Limb (tissue), 2 donors: ENCODE measurements around the gene HS6ST2.
"Not testable (repeated sequence)": the region's sequence is repeated elsewhere in the genome, so short reads cannot be mapped to it uniquely, and the experiment has no call there.

ENCODE experiments used
- DNase-seq, 2 donors: peaks; one replicate each; pipeline ENCODE4 v3.0.0-alpha.2; 2016; ENCODE audit errors: extremely low spot score in 2 of 2

HS6ST2 gene

DNA sequence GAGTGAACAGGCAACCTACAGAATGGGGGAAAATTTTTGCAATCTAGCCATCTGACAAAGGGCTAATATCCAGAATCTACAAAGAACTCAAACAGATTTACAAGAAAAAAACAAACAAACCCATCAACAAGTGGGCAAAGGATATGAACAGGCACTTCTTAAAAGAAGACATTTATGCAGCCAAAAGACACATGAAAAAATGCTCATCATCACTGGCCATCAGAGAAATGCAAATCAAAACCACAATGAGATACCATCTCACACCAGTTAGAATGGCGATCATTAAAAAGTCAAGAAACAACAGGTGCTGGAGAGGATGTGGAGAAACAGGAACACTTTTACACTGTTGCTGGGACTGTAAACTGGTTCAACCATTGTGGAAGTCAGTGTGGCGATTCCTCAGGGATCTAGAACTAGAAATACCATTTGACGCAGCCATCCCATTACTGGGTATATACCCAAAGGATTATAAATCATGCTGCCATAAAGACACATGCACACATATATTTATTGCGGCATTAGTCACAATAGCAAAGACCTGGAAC, 13.3 kb downstream of the HS6ST2 start:
- not testable (repeated sequence) for DNase-seq

GRCh38 chrX:132940727-132941327, 17.6 kb downstream of the HS6ST2 start:
- DNase-seq = no peak

DNA sequence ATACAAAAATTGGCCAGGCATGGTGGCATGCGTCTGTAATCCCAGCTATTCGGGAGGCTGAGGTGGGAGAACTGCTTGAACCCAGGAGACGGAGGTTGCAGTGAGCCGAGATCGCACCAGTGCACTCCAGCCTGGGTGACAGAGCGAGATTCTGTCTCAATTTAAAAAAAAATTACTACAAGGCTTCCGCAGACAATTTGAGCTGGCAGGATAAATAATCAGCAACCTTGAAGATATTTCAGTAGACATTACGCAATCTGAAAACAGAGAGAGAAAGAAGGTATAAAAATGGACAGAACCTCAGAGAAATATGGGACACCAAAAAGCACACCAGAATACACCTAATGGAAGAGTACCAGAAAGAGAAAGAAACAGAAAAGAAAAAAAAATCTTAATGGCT, 25.3 kb downstream of the HS6ST2 start:
- no peak for DNase-seq

GRCh38 chrX:132924426-132924825, 34.0 kb downstream of the HS6ST2 start:
- no peak for DNase-seq

- no peak for DNase-seq
These were observed 39.9 kb downstream of the HS6ST2 start for GRCh38 chrX:132918523-132918922.

GRCh38 chrX:132916349-132916748, 42.1 kb downstream of the HS6ST2 start:
- no peak for DNase-seq

- DNase-seq = peak in 1 of 2 donors; percentile 5
These were observed 48.8 kb downstream of the HS6ST2 start for GRCh38 chrX:132909643-132910042.

DNA sequence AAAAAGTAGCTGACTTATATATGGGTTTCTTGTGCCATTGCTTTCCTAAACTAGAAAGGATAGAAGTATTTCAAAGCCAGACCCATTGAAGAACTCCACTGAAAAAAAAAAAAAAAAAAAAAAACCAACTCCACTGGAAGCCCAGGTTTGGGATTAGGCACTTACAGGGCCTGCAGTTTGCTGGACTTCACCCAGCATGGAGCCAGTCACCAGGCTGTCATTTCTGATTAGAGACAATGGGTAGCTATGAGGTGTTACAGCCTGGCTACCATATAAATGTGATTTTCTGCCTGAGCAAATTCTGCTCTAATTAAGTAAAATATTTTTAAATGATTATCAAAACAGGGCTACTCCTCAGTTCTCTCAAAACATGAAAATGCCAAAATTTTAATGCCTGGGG, 49.5 kb downstream of the HS6ST2 start:
- no peak for DNase-seq

DNA sequence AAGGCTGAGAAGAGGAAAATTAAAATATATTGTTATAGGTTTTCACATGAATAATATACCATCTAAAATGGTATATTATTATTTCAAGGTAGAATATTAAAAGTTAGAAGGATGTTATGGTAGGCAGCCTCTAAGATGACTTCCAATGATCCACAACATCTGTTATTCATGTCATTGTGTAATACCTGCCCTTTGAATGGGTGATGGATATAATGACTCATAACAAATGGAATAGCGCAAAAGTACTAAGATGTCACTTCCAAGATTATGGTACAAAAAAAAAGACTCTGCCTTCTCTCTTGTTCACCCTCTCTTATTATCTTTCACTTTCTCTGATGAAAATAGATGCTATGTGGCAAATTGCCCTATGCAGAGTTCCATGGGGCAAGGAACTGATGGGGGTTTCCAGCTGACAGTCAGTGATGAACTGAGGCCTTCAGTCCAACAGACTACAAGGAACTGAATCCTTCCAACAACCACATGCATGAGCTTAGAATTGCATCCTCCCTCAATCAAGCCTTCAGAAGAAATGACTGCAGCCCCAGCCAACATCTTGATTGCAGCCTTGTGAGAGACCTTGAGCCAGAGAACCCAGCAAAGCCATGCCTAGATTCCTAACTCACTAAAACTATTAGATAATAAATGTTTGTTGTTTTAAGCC, 57.7 kb downstream of the HS6ST2 start:
- DNase-seq = no peak

DNA sequence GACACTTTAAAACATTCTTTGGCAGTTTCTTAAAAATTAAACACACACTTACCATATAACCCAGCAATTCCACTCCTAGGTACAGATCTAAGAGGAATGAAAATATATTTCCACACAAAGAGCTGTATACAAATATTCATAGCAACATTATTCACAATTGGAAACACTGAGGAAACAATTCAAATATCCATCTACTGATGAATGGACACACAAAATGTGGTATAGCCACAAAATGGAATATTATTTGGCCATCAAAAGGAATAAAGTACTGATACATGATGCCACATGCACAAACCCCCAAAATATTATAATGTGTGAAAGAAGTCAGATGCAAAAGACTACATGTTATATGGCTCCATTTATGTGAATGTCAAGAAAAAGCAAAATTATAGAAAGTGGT, 70.9 kb downstream of the HS6ST2 start:
- DNase-seq = no peak

DNA sequence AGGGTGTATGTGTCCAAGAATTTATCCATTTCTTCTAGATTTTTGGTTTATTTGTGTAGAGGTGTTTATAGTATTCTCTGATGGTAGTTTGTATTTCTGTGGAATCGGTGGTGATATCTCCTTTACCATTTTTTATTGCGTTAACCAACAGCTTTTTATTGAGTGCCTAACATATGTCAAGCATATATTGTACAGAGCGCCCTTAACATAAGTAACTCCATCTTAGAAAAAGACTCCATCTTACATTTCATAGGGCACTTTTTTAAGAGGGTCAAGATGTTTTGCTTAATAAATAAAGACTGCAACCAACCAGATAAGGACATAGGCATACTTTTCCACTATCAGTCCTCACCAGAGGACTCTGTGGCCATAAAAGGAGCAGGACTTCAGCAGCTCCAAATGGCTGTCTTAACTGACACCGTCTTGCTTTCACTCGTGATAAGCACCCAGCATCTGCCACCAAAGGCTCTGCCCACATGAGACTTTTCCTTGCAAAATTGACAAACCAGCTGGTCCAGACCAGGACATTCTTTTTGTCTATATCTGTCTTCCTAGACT, 75.0 kb downstream of the HS6ST2 start:
- DNase-seq = no peak

DNA sequence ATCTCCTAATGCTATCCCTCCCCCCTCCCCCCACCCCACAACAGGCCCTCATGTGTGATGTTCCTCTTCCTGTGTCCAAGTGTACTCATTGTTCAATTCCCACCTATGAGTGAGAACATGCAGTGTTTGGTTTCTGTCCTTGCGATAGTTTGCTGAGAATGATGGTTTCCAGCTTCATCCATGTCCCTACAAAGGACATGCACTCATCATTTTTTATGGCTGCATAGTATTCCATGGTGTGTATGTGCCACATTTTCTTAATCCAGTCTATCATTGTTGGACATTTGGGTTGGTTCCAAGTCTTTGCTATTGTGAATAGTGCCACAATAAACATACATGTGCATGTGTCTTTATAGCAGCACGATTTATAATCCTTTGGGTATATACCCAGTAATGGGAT, 77.7 kb downstream of the HS6ST2 start:
- not testable (repeated sequence) for DNase-seq

GRCh38 chrX:132877954-132878536, 80.4 kb downstream of the HS6ST2 start:
- no peak for DNase-seq

GRCh38 chrX:132876523-132877338, 81.7 kb downstream of the HS6ST2 start:
- DNase-seq = peak; percentile 32 to 38

DNA sequence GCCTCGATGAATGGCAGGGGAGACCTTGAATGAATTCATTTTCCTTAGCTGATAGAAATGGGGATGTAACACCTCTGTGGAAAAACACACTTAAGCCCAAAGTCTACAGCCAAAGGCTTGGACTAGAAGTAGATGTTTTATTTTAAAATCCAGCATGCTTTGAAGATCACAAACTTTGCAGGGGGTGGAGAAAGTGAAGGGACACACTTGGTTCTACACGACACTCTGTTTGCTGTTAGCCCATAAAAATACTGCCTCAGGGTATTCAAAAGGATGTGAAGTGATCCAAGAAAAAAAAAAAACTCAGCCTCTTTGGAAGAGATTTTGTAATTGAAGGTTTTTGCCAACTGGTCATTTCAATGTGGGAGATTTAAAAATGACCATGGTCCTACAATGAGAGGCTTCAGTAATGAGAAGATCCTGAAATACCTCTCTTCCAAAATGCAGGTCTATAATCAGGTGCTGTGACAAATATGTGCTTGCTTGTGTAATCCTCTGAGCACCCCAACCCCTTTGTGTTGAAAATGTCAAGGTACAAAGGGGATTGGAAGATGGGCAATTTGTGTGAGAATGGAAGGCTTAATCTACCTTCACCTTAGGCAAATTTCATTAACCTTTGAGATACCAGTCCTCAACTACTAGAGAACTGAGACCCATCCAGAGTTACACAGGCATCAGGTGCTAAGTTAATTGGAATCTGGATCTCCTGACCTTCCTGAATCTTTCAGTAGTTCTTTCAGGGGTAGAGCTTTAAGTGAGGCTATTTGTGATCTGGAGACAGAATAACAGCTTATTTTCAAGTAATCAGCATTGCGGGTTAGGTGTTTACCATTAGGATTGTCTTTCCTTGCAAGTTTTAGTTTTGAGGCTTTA, 82.5 kb downstream of the HS6ST2 start:
- no peak for DNase-seq

DNA sequence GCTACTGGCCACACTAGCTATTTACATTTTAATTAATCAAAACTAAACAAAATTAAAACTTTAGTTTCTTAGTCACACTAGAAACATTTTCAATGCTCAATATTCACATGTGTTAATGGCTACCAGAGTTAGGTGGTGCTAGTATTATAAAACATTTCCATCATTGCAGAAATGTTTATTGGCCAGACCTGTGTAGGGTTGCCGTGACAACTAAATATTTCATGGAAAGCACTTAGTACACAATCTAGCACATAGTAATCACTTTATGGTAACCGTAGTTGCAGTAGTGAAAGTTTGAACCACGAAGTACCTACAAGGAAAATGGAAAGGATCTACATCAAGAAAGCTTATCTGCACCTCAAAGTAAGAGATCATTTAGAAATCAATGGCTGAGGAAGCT, 95.9 kb downstream of the HS6ST2 start:
- no peak for DNase-seq

DNA sequence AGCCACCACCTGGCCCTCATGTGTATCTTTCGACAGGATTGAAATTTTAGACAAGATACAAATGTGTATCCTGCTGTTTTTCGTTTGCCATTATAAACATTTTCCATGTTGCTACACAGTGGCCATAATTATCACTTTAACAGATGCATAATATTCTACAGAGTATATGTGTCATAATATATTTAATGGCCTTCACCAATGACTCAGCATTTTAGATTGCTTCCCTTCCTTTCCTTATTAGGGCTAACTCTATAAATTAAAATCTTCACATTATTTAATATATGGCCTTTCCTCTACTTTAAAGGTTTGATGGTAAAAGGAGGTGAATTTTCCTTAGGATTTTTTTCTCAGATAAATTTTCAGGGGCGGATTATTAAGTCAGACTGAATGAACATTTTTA, 97.4 kb downstream of the HS6ST2 start:
- no peak for DNase-seq

- no peak for DNase-seq
These were observed 98.2 kb downstream of the HS6ST2 start for GRCh38 chrX:132860200-132860599.

- no peak for DNase-seq
These were observed 100.4 kb downstream of the HS6ST2 start for GRCh38 chrX:132858018-132858417.

GRCh38 chrX:132855780-132856341, 102.6 kb downstream of the HS6ST2 start:
- no peak for DNase-seq
